Neural cell (in vitro differentiated cells): ENCODE measurements around the gene ARHGAP30. TPM values are rescaled to one million over a fixed set of nuclear protein-coding genes. Genes with fewer than 3 reads are reported as not detected.

ENCODE experiments used
- H2AFZ ChIP-seq: fragments of 200-600, 300-800 bp; sonication (generic), shearing (Covaris generic); 2 replicates; pipeline ENCODE4 v1.6.0; 2014; ENCODE audit warnings: low read depth, mild to moderate bottlenecking, antibody characterized with exemption, low read length, moderate library complexity
- H3F3A ChIP-seq: fragments of 200-600 bp; shearing (Covaris generic); 2 replicates; pipeline ENCODE4 v1.6.1; 2016; ENCODE audit warnings: mild to moderate bottlenecking, moderate library complexity, mixed read lengths, antibody characterized with exemption, low read length; ENCODE audit not compliant: insufficient read depth, poor library complexity, severe bottlenecking
- H3K27ac ChIP-seq: fragments of 200-600, 300-800 bp; sonication (generic), shearing (Covaris generic); 2 replicates; pipeline ENCODE4 v1.5.1; 2014; ENCODE audit warnings: mild to moderate bottlenecking, low read length, moderate library complexity
- H3K27me3 ChIP-seq: fragments of 300-800, 200-600 bp; sonication (generic), shearing (Covaris generic); 2 replicates; pipeline ENCODE4 v1.6.0; 2014; ENCODE audit warnings: mild to moderate bottlenecking, low read depth, low read length, moderate library complexity; ENCODE audit not compliant: insufficient read depth
- H3K36me3 ChIP-seq: fragments of 300-800, 200-600 bp; sonication (generic), shearing (Covaris generic); 2 replicates; pipeline ENCODE4 v1.5.1; 2014; ENCODE audit warnings: mild to moderate bottlenecking, antibody characterized with exemption, low read length, moderate library complexity; ENCODE audit not compliant: insufficient read depth
- H3K4me2 ChIP-seq: fragments of 300-800, 200-600 bp; sonication (generic), shearing (Covaris generic); 2 replicates; pipeline ENCODE4 v1.6.0; 2014; ENCODE audit warnings: mild to moderate bottlenecking, low read length
- H3K4me3 ChIP-seq: fragments of 300-800, 200-600 bp; sonication (generic), shearing (Covaris generic); 2 replicates; pipeline ENCODE4 v1.5.1; 2014; ENCODE audit warnings: mild to moderate bottlenecking, low read length, moderate library complexity
- H3K79me2 ChIP-seq: fragments of 200-600 bp; shearing (Covaris generic); replicated peaks from 2 replicates; pipeline ENCODE4 v1.6.0; 2014; ENCODE audit warnings: mild to moderate bottlenecking, low read length, moderate library complexity; ENCODE audit not compliant: insufficient read depth
- H3K9ac ChIP-seq: fragments of 300-800, 200-600 bp; sonication (generic), shearing (Covaris generic); 2 replicates; pipeline ENCODE4 v1.6.1; 2016; ENCODE audit warnings: mild to moderate bottlenecking, low read length, mixed read lengths
- H3K9me2 ChIP-seq: fragments of 200-600 bp; shearing (Covaris generic); 2 replicates; pipeline ENCODE4 v1.6.1; 2016; ENCODE audit warnings: mild to moderate bottlenecking, low read length, mixed read lengths; ENCODE audit not compliant: insufficient read depth
- H3K9me3 ChIP-seq: fragments of 200-600, 300-800 bp; sonication (generic), shearing (Covaris generic); 2 replicates; pipeline ENCODE4 v1.6.1; 2016; ENCODE audit warnings: mild to moderate bottlenecking, mixed run types, low read length, moderate library complexity, mixed read lengths
- H4K20me1 ChIP-seq: fragments of 200-600 bp; shearing (Covaris generic); 2 replicates; pipeline ENCODE4 v1.6.1; 2016; ENCODE audit warnings: mild to moderate bottlenecking, mixed run types; ENCODE audit not compliant: insufficient read depth
- EP300 ChIP-seq: fragments of 450-650 bp; conservative IDR thresholded peaks from 2 replicates; pipeline ENCODE4 v1.6.1; 2014; ENCODE audit warnings: antibody characterized with exemption, mild to moderate bottlenecking, moderate library complexity; ENCODE audit not compliant: poor library complexity, severe bottlenecking
- EZH2 ChIP-seq: fragments of 200-600, 300-800 bp; shearing (Covaris generic), sonication (generic); IDR thresholded peaks from 2 replicates; pipeline ENCODE4 v1.6.1; 2014; ENCODE audit warnings: antibody characterized with exemption, low read length, borderline replicate concordance, mild to moderate bottlenecking; ENCODE audit not compliant: insufficient read depth, poor library complexity, severe bottlenecking
- MXI1 ChIP-seq: fragments of 450-650 bp; conservative IDR thresholded peaks from 2 replicates; pipeline ENCODE4 v1.6.1; 2014; ENCODE audit warnings: antibody characterized with exemption, mild to moderate bottlenecking; ENCODE audit not compliant: poor library complexity, severe bottlenecking
- POLR2AphosphoS5 ChIP-seq: IDR thresholded peaks from 2 replicates; pipeline ENCODE4 v1.6.1; 2012
- RAD21 ChIP-seq: fragments of 450-650 bp; conservative IDR thresholded peaks from 2 replicates; pipeline ENCODE4 v1.6.1; 2014; ENCODE audit warnings: antibody characterized with exemption, mild to moderate bottlenecking, moderate library complexity
- SMC3 ChIP-seq: fragments of 450-650 bp; conservative IDR thresholded peaks from 2 replicates; pipeline ENCODE4 v1.6.1; 2014; ENCODE audit warnings: antibody characterized with exemption, mild to moderate bottlenecking, moderate library complexity; ENCODE audit not compliant: poor library complexity
- TAF1 ChIP-seq: IDR thresholded peaks from 2 replicates; pipeline ENCODE4 v1.6.1; 2012; ENCODE audit warnings: low read depth
- polyA plus RNA-seq: library from polyadenylated mRNA; depleted of rRNA; stranded (reverse); fragments of >200 nt; gene quantifications from 2 replicates; pipeline ENCODE4 v1.2.3, GENCODE V29; 2014
- TF ChIP-seq, protein P1 (sequence below): IDR thresholded peaks from 2 replicates; pipeline ENCODE4 v1.6.1; 2012; ENCODE audit warnings: borderline replicate concordance
- TF ChIP-seq, protein P2 (sequence below): fragments of 450-650 bp; IDR thresholded peaks from 2 replicates; pipeline ENCODE4 v1.5.1; 2014; ENCODE audit warnings: antibody characterized with exemption, mild to moderate bottlenecking, moderate library complexity; ENCODE audit not compliant: poor library complexity, severe bottlenecking

Gene ARHGAP30
- polyA plus RNA-seq, 1 donor from 2014 or later = not detected

DNA sequence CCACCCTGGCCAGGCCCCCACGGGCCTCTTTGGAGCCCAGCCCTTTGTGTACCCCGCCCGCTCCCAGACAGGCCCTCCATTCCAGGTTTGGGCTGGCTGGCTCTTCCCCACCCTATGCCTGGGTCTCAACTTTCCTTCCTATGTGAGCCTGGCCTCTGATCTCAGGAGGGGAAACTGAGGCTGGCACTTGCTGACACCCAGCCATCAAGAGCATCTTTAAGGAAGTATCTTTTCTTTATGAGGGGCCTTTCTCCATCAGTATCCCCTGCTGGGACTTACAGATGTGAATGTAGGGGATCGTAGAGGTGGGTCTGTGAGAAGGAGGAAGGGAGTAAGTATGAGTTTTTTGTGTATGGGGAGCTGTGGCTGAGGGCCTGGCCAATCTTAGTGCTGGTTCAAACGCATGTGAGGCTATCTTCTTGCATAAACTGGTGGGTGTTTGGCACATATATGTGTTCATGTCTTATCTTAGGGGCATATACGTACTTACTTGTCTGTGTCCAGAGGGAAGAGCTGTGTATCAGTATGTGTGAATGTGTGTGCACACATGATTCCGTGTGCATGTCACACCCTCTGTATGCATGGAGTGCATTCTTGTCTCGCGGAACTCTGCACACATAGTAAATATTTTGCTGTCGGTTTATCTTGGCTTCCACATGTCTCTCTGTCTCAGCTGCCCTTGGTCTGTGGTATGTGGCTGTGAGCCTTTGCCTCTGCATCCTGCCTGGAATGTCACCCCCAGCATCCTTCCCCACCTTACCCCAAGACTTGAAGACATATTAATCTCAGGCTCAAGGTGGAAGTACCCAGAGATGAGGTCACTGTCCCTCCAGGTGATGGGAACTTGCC is 14.3 kb upstream of the ARHGAP30 start:
- TF ChIP-seq POLR2AphosphoS5 (no peak), MXI1 (no peak), SMC3 (no peak), EP300 (no peak), RAD21 (no peak), TAF1 (no peak), EZH2 (no peak)
- TF ChIP-seq, protein P1, sequence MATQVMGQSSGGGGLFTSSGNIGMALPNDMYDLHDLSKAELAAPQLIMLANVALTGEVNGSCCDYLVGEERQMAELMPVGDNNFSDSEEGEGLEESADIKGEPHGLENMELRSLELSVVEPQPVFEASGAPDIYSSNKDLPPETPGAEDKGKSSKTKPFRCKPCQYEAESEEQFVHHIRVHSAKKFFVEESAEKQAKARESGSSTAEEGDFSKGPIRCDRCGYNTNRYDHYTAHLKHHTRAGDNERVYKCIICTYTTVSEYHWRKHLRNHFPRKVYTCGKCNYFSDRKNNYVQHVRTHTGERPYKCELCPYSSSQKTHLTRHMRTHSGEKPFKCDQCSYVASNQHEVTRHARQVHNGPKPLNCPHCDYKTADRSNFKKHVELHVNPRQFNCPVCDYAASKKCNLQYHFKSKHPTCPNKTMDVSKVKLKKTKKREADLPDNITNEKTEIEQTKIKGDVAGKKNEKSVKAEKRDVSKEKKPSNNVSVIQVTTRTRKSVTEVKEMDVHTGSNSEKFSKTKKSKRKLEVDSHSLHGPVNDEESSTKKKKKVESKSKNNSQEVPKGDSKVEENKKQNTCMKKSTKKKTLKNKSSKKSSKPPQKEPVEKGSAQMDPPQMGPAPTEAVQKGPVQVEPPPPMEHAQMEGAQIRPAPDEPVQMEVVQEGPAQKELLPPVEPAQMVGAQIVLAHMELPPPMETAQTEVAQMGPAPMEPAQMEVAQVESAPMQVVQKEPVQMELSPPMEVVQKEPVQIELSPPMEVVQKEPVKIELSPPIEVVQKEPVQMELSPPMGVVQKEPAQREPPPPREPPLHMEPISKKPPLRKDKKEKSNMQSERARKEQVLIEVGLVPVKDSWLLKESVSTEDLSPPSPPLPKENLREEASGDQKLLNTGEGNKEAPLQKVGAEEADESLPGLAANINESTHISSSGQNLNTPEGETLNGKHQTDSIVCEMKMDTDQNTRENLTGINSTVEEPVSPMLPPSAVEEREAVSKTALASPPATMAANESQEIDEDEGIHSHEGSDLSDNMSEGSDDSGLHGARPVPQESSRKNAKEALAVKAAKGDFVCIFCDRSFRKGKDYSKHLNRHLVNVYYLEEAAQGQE = no peak
- TF ChIP-seq, protein P2, sequence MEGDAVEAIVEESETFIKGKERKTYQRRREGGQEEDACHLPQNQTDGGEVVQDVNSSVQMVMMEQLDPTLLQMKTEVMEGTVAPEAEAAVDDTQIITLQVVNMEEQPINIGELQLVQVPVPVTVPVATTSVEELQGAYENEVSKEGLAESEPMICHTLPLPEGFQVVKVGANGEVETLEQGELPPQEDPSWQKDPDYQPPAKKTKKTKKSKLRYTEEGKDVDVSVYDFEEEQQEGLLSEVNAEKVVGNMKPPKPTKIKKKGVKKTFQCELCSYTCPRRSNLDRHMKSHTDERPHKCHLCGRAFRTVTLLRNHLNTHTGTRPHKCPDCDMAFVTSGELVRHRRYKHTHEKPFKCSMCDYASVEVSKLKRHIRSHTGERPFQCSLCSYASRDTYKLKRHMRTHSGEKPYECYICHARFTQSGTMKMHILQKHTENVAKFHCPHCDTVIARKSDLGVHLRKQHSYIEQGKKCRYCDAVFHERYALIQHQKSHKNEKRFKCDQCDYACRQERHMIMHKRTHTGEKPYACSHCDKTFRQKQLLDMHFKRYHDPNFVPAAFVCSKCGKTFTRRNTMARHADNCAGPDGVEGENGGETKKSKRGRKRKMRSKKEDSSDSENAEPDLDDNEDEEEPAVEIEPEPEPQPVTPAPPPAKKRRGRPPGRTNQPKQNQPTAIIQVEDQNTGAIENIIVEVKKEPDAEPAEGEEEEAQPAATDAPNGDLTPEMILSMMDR = no peak
- H3K27ac ChIP-seq = no peak overlapping the region

DNA sequence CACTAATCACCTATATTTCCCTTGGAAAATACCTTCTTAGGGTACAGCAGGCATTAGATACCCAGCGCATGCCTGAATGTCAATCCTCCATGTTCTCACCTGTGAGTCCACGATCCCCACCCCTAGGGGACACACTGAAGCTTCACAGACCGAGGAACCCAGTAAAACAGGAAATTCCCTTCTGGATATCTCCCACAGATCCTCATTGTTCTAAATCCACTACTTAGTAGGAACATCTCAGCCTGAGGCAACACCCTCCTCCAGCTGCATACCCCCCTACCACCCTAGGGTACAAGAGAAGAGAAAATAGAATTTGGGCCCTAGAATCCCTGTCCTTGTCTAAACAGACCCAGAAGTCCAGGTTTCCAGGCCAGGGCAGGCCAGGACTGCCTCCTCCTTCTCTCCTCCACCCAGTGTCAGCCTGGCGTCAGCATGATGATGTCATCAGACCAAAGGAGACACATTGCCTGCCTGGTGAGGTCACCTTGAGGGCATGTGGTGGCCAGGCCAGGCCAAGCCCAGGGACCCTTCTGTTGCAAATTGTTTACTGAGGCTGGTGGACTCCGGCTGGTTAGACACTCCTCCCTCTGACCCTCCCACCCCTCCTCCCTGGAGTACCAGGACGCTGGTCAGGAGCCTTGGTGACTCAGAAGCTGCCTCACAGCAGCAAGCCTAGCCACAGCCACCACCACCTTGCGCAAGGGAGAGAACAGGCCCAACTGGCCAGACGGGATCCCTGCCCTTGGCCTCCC is 13.5 kb upstream of the ARHGAP30 start:
- H4K20me1 ChIP-seq = no peaks in the 10 kb centered on the region
- no peak overlapping the region for H2AFZ ChIP-seq
- no peaks in the 10 kb centered on the region for H3K79me2 ChIP-seq
- H3K36me3 ChIP-seq = no peaks in the 10 kb centered on the region
- no peaks in the 10 kb centered on the region for H3F3A ChIP-seq
- TF ChIP-seq POLR2AphosphoS5 = no peak
- no peak for TF ChIP-seq EZH2
- TF ChIP-seq, protein P2 = no peak
- TF ChIP-seq, protein P1 = no peak
- H3K4me2 ChIP-seq = no peak overlapping the region
- no peaks in the 10 kb centered on the region for H3K27me3 ChIP-seq
- H3K27ac ChIP-seq = no peak overlapping the region
- no peaks in the 10 kb centered on the region for H3K9me2 ChIP-seq
- no peaks in the 10 kb centered on the region for H3K9me3 ChIP-seq
- H3K4me3 ChIP-seq = no peak overlapping the region
- H3K9ac ChIP-seq = no peak overlapping the region

More for the DNA sequence above, 14.3 kb upstream of the ARHGAP30 start:
- Histone ChIP-seq H3K79me2 (no peaks in the 10 kb centered on the region), H3K9ac (no peak overlapping the region), H3K4me3 (no peak overlapping the region), H3K9me2 (no peaks in the 10 kb centered on the region), H3K4me2 (no peak overlapping the region), H3K27me3 (no peaks in the 10 kb centered on the region), H3F3A (no peaks in the 10 kb centered on the region), H3K9me3 (no peaks in the 10 kb centered on the region), H3K36me3 (no peaks in the 10 kb centered on the region), H4K20me1 (no peaks in the 10 kb centered on the region), H2AFZ (no peak overlapping the region)
